Measurements from ENCODE around the gene TMEM92.

Gene TMEM92

GRCh38 chr17:50316016-50316587, 41.8 kb downstream of the TMEM92 start:
- TF ChIP-seq POLR2AphosphoS5 (IDR thresholded peaks at IDR 0.05; ENCODE audit: low read depth, low read length), result no peak
- no peak for TF ChIP-seq TAF1 (IDR thresholded peaks at IDR 0.05; ENCODE audit: borderline replicate concordance, insufficient read depth, low read length)
- TF ChIP-seq SIN3A (IDR thresholded peaks at IDR 0.05; ENCODE audit: borderline replicate concordance, insufficient read depth, low read length), result no peak
- TF ChIP-seq FOXP2 (optimal IDR thresholded peaks at IDR 0.05; ENCODE audit: borderline replicate concordance, extremely low read depth, extremely low read length, insufficient read depth), result no peak
- TF ChIP-seq REST (IDR thresholded peaks at IDR 0.05; ENCODE audit: insufficient read depth in 1 of 2, low read depth in 2 of 2, low read length in 2 of 2), result no peak

- no peak for TF ChIP-seq REST (IDR thresholded peaks at IDR 0.05; ENCODE audit: insufficient read depth in 1 of 2, low read depth in 2 of 2, low read length in 2 of 2)
- no peak for TF ChIP-seq POLR2AphosphoS5 (IDR thresholded peaks at IDR 0.05; ENCODE audit: low read depth, low read length)
- no peak for TF ChIP-seq SIN3A (IDR thresholded peaks at IDR 0.05; ENCODE audit: borderline replicate concordance, insufficient read depth, low read length)
Observed at GRCh38 chr17:50317121-50317520, 42.9 kb downstream of the TMEM92 start.

- no peak for TF ChIP-seq TAF1 (IDR thresholded peaks at IDR 0.05; ENCODE audit: borderline replicate concordance, insufficient read depth, low read length)
- TF ChIP-seq SIN3A (IDR thresholded peaks at IDR 0.05; ENCODE audit: borderline replicate concordance, insufficient read depth, low read length), result no peak
- TF ChIP-seq POLR2AphosphoS5 (IDR thresholded peaks at IDR 0.05; ENCODE audit: low read depth, low read length), result no peak
Observed at GRCh38 chr17:50318501-50319285, 44.4 kb downstream of the TMEM92 start.

- TF ChIP-seq FOXP2 (optimal IDR thresholded peaks at IDR 0.05; ENCODE audit: borderline replicate concordance, extremely low read depth, extremely low read length, insufficient read depth), result no peak
- no peak for TF ChIP-seq SIN3A (IDR thresholded peaks at IDR 0.05; ENCODE audit: borderline replicate concordance, insufficient read depth, low read length)
- TF ChIP-seq TAF1 (IDR thresholded peaks at IDR 0.05; ENCODE audit: borderline replicate concordance, insufficient read depth, low read length), result no peak
- TF ChIP-seq REST (IDR thresholded peaks at IDR 0.05; ENCODE audit: insufficient read depth in 1 of 2, low read depth in 2 of 2, low read length in 2 of 2), result no peak
- no peak for TF ChIP-seq POLR2AphosphoS5 (IDR thresholded peaks at IDR 0.05; ENCODE audit: low read depth, low read length)
Observed at GRCh38 chr17:50319306-50320004, 45.2 kb downstream of the TMEM92 start.

GRCh38 chr17:50322271-50322670, 48.0 kb downstream of the TMEM92 start:
- no peak for TF ChIP-seq REST (IDR thresholded peaks at IDR 0.05; ENCODE audit: insufficient read depth in 1 of 2, low read depth in 2 of 2, low read length in 2 of 2)
- TF ChIP-seq SIN3A (IDR thresholded peaks at IDR 0.05; ENCODE audit: borderline replicate concordance, insufficient read depth, low read length), result no peak
- TF ChIP-seq POLR2AphosphoS5 (IDR thresholded peaks at IDR 0.05; ENCODE audit: low read depth, low read length), result no peak
- TF ChIP-seq FOXP2 (optimal IDR thresholded peaks at IDR 0.05; ENCODE audit: borderline replicate concordance, extremely low read depth, extremely low read length, insufficient read depth), result no peak
- no peak for TF ChIP-seq TAF1 (IDR thresholded peaks at IDR 0.05; ENCODE audit: borderline replicate concordance, insufficient read depth, low read length)
